Retinal pigment epithelial cell (primary cell): Measurements from ENCODE around the gene PLXNA2.

Experiments used
- DNase-seq: peaks from one replicate; pipeline ENCODE4 v3.0.0-alpha.2; 2010; ENCODE audit warnings: low read depth
- H3K4me3 ChIP-seq: 2 replicates; pipeline ENCODE4 v1.5.1; 2011; ENCODE audit warnings: mild to moderate bottlenecking, low read length, control low read depth, moderate library complexity
- TF ChIP-seq, protein P1 (sequence below): conservative IDR thresholded peaks from 2 replicates; pipeline ENCODE4 v1.5.1; 2011; ENCODE audit warnings: low read depth, low read length, control low read depth, inconsistent platforms

Gene PLXNA2

DNA sequence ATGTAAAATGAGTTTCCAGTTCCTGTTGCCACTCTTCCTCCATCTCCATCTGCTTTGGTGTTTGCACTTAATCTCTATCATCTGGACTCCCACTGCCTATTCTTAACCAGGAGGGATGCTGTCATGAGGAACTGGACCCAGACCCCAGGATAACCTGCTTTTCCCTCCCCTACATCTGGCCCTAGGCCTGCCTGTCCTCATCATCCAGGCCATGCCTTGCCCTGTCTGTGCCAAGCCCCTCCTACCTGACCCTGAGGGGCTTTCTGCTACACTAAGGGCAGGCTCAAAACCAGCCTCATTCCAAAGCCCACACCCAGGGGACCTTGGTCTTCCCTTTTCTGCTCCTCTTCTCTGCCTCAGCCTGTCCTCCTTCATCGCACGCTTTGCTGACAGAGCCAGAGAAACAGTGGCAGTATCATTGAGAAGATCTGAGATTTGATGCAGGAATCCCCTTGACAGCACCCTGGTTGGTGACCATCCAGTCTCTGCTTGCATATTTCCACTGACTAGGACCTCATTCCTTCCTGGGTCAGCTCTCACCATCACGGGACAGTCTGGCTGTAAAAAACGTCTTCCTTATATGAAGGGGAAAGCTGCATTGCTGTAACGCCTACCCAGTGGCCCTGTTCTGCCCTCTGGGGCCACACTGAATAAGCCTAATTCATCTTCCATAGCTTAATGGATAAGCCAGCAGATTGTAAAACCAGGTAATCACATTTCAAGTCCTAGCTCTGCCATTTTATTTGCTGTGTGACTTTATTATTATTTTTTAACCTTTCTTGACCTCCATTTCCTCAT, 38.8 kb downstream of the PLXNA2 start:
- TF ChIP-seq, protein P1, sequence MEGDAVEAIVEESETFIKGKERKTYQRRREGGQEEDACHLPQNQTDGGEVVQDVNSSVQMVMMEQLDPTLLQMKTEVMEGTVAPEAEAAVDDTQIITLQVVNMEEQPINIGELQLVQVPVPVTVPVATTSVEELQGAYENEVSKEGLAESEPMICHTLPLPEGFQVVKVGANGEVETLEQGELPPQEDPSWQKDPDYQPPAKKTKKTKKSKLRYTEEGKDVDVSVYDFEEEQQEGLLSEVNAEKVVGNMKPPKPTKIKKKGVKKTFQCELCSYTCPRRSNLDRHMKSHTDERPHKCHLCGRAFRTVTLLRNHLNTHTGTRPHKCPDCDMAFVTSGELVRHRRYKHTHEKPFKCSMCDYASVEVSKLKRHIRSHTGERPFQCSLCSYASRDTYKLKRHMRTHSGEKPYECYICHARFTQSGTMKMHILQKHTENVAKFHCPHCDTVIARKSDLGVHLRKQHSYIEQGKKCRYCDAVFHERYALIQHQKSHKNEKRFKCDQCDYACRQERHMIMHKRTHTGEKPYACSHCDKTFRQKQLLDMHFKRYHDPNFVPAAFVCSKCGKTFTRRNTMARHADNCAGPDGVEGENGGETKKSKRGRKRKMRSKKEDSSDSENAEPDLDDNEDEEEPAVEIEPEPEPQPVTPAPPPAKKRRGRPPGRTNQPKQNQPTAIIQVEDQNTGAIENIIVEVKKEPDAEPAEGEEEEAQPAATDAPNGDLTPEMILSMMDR, result no peak
- no peak for DNase-seq
- H3K4me3 ChIP-seq, result no peak overlapping the region

DNA sequence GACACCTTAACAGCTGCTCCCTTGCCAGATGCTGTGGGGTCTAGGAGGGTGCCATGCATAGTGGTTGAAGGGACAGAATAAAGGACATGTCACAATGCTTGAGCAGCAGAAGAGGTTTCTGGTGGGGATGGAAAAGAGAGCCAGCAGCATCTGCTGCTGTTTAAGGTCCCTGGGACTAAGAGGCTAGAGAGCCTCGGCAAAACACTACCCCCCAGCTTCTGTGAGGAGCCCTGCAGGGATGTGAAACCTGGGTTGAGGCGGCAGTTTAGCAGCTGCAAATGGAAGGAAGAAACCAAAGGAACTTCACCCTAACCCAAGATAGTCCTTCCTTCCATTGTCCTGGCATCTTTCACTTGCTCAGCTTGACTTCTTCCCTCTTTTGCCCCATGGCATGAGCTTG, 39.4 kb downstream of the PLXNA2 start:
- no peak for DNase-seq
- no peak overlapping the region for H3K4me3 ChIP-seq
- TF ChIP-seq, protein P1, result peak; percentile 9

DNA sequence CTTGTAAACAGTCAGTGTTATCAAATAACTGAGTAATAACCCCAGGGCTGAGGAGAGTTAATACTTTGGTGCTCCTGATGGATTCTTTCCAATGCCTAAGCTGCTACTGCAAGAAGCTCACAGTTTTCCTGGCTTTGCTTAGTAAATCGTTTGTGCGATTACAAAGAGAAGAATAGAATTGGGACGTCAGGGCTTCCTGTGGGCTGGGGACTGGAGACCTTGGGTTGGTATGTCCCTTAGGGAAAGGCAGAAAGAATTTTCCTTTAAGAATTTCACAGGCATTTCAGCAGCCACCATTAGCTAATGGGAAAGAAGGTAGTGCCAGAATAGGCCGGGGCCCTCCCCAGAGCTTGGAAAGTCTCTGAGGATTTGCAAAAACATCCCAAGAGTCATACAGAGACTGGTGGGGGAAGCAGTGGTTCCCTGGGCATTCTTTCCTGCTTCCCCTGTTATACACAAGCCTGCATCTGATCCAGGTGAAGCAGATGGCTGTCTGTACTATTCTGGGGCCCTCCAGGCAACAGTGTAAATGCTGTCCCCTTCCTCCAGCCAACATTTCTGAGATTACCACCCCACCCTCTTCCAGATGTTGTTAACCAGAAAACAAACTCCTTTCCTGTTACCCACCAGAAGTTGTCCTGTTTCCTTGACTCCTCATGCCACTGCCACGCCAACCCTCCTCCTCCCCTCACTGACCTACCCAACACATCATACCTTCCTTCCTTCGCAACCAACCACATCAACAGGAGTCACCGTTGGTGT, 40.2 kb downstream of the PLXNA2 start:
- no peak overlapping the region for H3K4me3 ChIP-seq
- DNase-seq, result peak; percentile 78
- TF ChIP-seq, protein P1, result no peak

DNA sequence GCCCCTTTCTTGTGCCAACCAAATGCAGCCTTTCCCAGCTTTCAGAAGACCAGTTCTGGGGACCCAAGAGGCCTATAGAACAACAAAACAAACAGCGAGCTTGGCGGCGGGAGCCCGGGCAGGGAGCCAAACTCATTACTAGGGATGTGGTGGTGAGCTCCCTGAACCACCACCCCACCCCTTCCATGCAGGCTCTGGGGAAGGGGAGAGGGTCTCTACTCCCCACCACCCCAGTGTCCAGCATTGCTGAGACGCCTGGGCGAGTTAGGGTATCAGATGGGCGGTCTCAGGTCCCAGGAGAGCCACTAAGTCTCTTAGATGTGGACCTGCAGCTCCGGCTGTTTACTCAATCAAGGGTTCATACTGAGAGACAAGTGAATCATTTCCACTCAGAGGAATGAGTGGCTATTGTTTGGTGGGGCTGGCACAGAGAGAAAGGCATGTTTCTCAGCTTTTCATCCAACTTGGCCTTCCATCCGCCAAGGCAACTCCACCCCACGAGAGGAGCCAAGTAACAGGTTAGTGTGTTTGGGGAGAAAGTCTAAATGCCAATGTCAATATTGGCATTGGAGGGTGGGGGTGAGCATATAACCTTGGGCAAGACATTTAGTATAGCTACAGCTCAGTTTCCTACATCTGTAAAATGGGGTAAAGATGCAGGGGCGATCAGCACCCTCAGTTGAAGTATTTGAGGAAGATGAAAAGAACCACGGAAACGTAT, 40.9 kb downstream of the PLXNA2 start:
- no peak overlapping the region for H3K4me3 ChIP-seq
- DNase-seq, result no peak
- TF ChIP-seq, protein P1, result no peak

DNA sequence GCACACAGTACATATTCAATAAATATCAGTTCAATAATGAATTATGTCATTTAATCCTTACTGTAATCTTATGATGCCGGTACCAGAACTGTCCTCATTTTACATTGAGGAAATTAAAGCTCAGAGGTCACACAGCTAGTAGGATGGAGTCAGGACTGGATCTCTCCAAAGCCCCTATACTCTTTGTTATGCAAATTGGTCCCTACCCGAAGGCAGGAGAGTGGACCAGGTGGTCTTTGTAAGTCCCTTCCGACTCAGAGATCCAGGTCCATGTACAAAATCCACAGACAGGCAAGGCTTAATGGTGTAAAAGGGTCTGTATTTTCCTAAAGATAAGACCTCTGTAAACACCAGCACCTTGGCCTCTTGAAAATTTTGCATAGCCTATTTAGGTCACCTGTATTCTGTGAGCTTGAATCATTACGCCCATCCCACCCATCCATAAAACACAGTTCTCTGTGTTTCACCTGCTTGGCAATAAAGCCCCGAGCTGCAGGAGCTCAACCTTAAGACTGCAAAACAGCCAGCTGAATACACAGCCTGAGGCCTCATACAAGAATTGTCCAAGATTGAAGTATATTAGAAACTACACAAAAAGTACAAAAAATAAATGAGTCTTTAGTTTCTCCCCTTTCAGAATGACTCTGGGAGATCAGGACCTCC, 41.7 kb downstream of the PLXNA2 start:
- DNase-seq, result no peak
- no peak overlapping the region for H3K4me3 ChIP-seq
- TF ChIP-seq, protein P1, result no peak

DNA sequence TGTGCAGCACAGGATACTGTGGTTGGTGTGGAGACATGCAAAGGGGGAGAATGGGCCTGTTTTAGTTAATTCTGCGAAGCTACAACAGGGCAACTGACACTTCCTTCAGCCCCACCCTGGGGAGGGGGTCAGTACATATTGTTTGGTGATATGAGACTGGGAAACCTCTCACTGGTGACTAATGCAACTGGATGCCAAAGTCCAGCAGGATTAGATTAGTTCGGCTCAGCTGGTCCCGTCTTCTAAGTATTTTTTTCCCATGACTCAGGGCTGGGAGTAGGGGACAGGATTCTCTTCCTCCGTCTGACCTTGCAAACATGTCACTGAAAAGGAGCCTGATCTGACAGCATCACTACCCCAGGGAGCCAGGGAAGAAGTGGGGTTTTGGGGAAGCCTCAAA, 43.0 kb downstream of the PLXNA2 start:
- TF ChIP-seq, protein P1, result no peak
- DNase-seq, result peak; percentile 96
- no peak overlapping the region for H3K4me3 ChIP-seq
